GM12878 (cell line): Measurements from ENCODE around the gene CTNNA2. TPM values are rescaled to one million over a fixed set of nuclear protein-coding genes. Genes with fewer than 3 reads are reported as not detected.

Experiments
- ATAC-seq: fragments of 200-7000 bp; cut with Tn5 transposase; 3 replicates; pipeline ENCODE4 v1.9.1; 2020; ENCODE audit warnings: mild to moderate bottlenecking, moderate library complexity
- BruUV-seq: library from RNA; stranded (reverse); fragments of 400-500 nt; replicated peaks from 2 replicates; lab custom pipeline; 2021; lab: Mats Ljungman, UMichigan
- CTCF ChIA-PET: fragments of 300-600 bp; sonication (Branson Sonifier 250); formaldehyde crosslinking; extraction: SDS; loops from one replicate; lab custom pipeline; 2021; ENCODE audit warnings: inconsistent platforms; lab: Yijun Ruan, JAX
- POLR2A ChIA-PET: fragments of 350-600 bp; formaldehyde crosslinking; extraction: SDS; loops from one replicate; lab custom pipeline; 2021; ENCODE audit warnings: inconsistent platforms; lab: Charles Lee
- RAD21 ChIA-PET: fragments of 300-600 bp; sonication (Branson Sonifier 250); formaldehyde crosslinking; loops from one replicate; lab custom pipeline; 2023; ENCODE audit warnings: antibody characterized with exemption; ENCODE audit not compliant: unreplicated experiment; lab: Charles Lee
- SMC1A ChIA-PET: fragments of 300-600 bp; sonication (Branson Sonifier 250); formaldehyde crosslinking; loops from one replicate; lab custom pipeline; 2023; ENCODE audit not compliant: unreplicated experiment, uncharacterized antibody; lab: Charles Lee
- DNase-seq: peaks from one replicate; pipeline ENCODE4 v3.0.0-alpha.2; 2011; ENCODE audit warnings: low read depth, low spot score
- FAIRE-seq: peaks from 3 replicates; lab custom pipeline; 2011; peaks lifted over from hg19 to GRCh38; lab: Jason Lieb, UNC
- H2AFZ ChIP-seq: 2 replicates; pipeline ENCODE4 v1.6.0; 2011; ENCODE audit warnings: low read depth, low read length, control low read depth; ENCODE audit not compliant: control insufficient read depth
- H3K27ac ChIP-seq: 2 replicates; pipeline ENCODE4 v1.5.1; 2011; ENCODE audit warnings: control low read depth; ENCODE audit not compliant: control insufficient read depth, insufficient read depth
- H3K27me3 ChIP-seq, 2 experiments: replicated peaks in 1 of 2; 2 replicates each; pipeline versions ENCODE4 v1.6.0 to v1.6.1; 2011; ENCODE audit warnings: low read length in 1 of 2; ENCODE audit not compliant: control insufficient read depth in 2 of 2, insufficient read depth in 2 of 2
- H3K36me3 ChIP-seq, 2 experiments: 2 replicates each; pipeline ENCODE4 v1.5.1; 2011; ENCODE audit warnings: low read length in 1 of 2; ENCODE audit not compliant: control insufficient read depth in 2 of 2, insufficient read depth in 2 of 2
- H3K4me1 ChIP-seq: 2 replicates; pipeline ENCODE4 v1.6.1; 2011; ENCODE audit warnings: mild to moderate bottlenecking, low read length, moderate library complexity, mixed read lengths; ENCODE audit not compliant: control insufficient read depth, insufficient read depth
- H3K4me2 ChIP-seq: 2 replicates; pipeline ENCODE4 v1.6.0; 2011; ENCODE audit warnings: control low read depth; ENCODE audit not compliant: control insufficient read depth, insufficient read depth
- H3K4me3 ChIP-seq: fragments of 200-600 bp; sonication (generic); 2 replicates; pipeline ENCODE4 v1.5.1; 2016
- H3K79me2 ChIP-seq: 2 replicates; pipeline ENCODE4 v1.6.0; 2011; ENCODE audit warnings: low read length; ENCODE audit not compliant: control insufficient read depth, insufficient read depth
- H3K9ac ChIP-seq: 2 replicates; pipeline ENCODE4 v1.8.0; 2011; ENCODE audit warnings: low read length, control low read depth, mixed read lengths; ENCODE audit not compliant: control insufficient read depth, insufficient read depth
- H3K9me3 ChIP-seq: replicated peaks from 3 replicates; pipeline ENCODE4 v1.5.1; 2011; ENCODE audit warnings: mild to moderate bottlenecking, low read length; ENCODE audit not compliant: control insufficient read depth, insufficient read depth
- H4K20me1 ChIP-seq: 2 replicates; pipeline ENCODE4 v1.6.0; 2011; ENCODE audit not compliant: control insufficient read depth, insufficient read depth
- CBX3 ChIP-seq: fragments of 200-600 bp; sonication (generic); IDR thresholded peaks from 2 replicates; pipeline ENCODE4 v1.6.1; 2016; ENCODE audit warnings: low read depth, borderline replicate concordance
- EED ChIP-seq: sonication (generic); IDR thresholded peaks from 2 replicates; pipeline ENCODE4 v1.6.1; 2016; ENCODE audit warnings: antibody characterized with exemption, low read depth
- ETV6 ChIP-seq, 2 experiments: fragments of 450-650 bp in 1 of 2; IDR thresholded peaks in 1 of 2; conservative IDR thresholded peaks in 1 of 2; 2 replicates each; pipeline ENCODE4 v1.6.1; 2014; ENCODE audit warnings: antibody characterized with exemption in 1 of 2, borderline replicate concordance in 1 of 2, low read depth in 1 of 2, mild to moderate bottlenecking in 1 of 2, moderate library complexity in 1 of 2
- EZH2 ChIP-seq: IDR thresholded peaks from 2 replicates; pipeline ENCODE4 v1.6.1; 2012; ENCODE audit warnings: low read depth, mild to moderate bottlenecking, control low read depth, inconsistent platforms, low read length, borderline replicate concordance; ENCODE audit not compliant: control insufficient read depth
- FOXM1 ChIP-seq: IDR thresholded peaks from 2 replicates; pipeline ENCODE4 v1.6.1; 2012; ENCODE audit warnings: low read depth, mild to moderate bottlenecking, inconsistent platforms, low read length, moderate library complexity
- NFYA ChIP-seq: IDR thresholded peaks from 2 replicates; pipeline ENCODE4 v1.6.1; 2011; ENCODE audit warnings: low read depth, mild to moderate bottlenecking, low read length, improper control_type of control experiment, borderline replicate concordance
- SMARCA5 ChIP-seq: fragments of 450-650 bp; IDR thresholded peaks from 2 replicates; pipeline ENCODE4 v1.6.1; 2017; ENCODE audit warnings: mild to moderate bottlenecking
- SMC3 ChIP-seq: IDR thresholded peaks from 2 replicates; pipeline ENCODE4 v1.6.1; 2011; ENCODE audit warnings: low read length, improper control_type of control experiment, borderline replicate concordance
- SP1 ChIP-seq: IDR thresholded peaks from one replicate; pipeline ENCODE4 v1.6.1; 2011; ENCODE audit warnings: low read depth, low read length
- ZBED1 ChIP-seq: IDR thresholded peaks from 2 replicates; pipeline ENCODE4 v1.6.1; 2016; ENCODE audit warnings: borderline replicate concordance
- ZNF274 ChIP-seq: IDR thresholded peaks from one replicate; pipeline ENCODE4 v1.8.0; 2011; ENCODE audit not compliant: insufficient read length, insufficient read depth
- WGBS: methylation state at CpG from one replicate; pipeline ENCODE4 v1.1.6; 2016; ENCODE audit warnings: low lambda C conversion rate; ENCODE audit not compliant: insufficient replicate concordance, insufficient coverage; ENCODE audit errors: missing lambda C conversion rate; 5-methylcytosine and 5-hydroxymethylcytosine counted together
- in situ Hi-C: fragments of 300-500 bp; cut with MboI; formaldehyde crosslinking; loops from 9 replicates; pipeline ENCODE4 v1.14.3; 2018; ENCODE audit warnings: mixed read lengths
- intact Hi-C: fragments of 100-400 bp; cut with micrococcal nuclease; formaldehyde crosslinking; loops from one replicate; pipeline ENCODE4 v1.14.2; 2022; ENCODE audit not compliant: unreplicated experiment
- polyA plus RNA-seq, 11 experiments: library from polyadenylated mRNA; depleted of rRNA in 4 of 11; unstranded in 6 of 11; stranded (reverse) in 5 of 11; fragments of >200 nt; fragmentation: Nextera tagmentation in 4 of 11; fragmentation: Illumina TruSeq in 1 of 11; extraction: Ambion mirVana in 4 of 11; extraction: Trizol in 1 of 11; gene quantifications; 1 replicate in 1 of 11; 2 replicates in 10 of 11; pipeline versions ENCODE4 v1.2.1 to v1.2.3, GENCODE V29; 2011 to 2016; ENCODE audit warnings: inconsistent platforms in 2 of 11, missing spikeins in 2 of 11, low read depth in 1 of 11
- total RNA-seq, 4 experiments: library from RNA; depleted of rRNA in 3 of 4; stranded (reverse); fragments of >200 nt in 3 of 4; fragmentation: Illumina TruSeq in 1 of 4; extraction: Trizol in 1 of 4; gene quantifications; 2 replicates each; pipeline versions ENCODE4 v1.2.1 to v1.2.3, GENCODE V29; 2013 to 2021
- TF ChIP-seq, protein P1 (sequence below): fragments of 450-650 bp; IDR thresholded peaks from 2 replicates; pipeline ENCODE4 v1.6.1; 2016; ENCODE audit warnings: mild to moderate bottlenecking, moderate library complexity, borderline replicate concordance
- TF ChIP-seq, protein P2 (sequence below): fragments of 450-650 bp; IDR thresholded peaks from 2 replicates; pipeline ENCODE4 v1.6.1; 2017; ENCODE audit warnings: low read depth, mild to moderate bottlenecking, moderate library complexity
- TF ChIP-seq, protein P3 (sequence below): IDR thresholded peaks from 2 replicates; pipeline ENCODE4 v1.6.1; 2011; ENCODE audit warnings: borderline replicate concordance, low read depth, mild to moderate bottlenecking, moderate library complexity, low read length; ENCODE audit not compliant: insufficient read depth, poor library complexity, severe bottlenecking

The CTNNA2 gene
- total and polyA plus RNA-seq, 10 of the 15 experiments (the other 5 are each of a cell fraction or from before 2014, with no cell fraction given): 2.4 to 36.2 (median 6.6) TPM

DNA sequence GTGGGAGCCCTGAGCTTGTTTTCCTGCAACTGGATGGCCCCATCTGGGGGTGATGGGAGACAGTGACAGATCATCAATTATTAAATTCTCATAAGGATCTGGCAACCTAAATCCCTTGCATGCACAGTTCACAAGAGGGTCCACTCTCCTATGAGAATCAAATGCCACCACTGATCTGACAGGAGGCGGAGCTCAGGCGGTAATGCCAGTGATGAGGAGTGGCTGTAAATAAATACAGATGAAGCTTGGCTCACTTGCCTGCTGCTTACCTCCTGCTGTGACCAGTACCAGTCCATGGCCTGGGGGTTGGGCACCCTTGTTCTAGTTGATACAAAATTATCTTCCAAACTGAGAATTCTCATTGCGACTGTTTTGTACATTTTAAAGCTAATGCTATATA lies 258.6 kb downstream of the CTNNA2 start:
- WGBS: 30% methylated on average over 3 of the region's 3 CpGs
- H3K36me3 ChIP-seq: no peaks in the 10 kb centered on the region
- in situ Hi-C loops: no loop called here
- no peak overlapping the region for H3K27ac ChIP-seq
- DNase-seq (no peak), ATAC-seq (no peak), FAIRE-seq (no peak)
- no peak overlapping the region for H2AFZ ChIP-seq
- BruUV-seq: no TSS peak
- no peaks in the 10 kb centered on the region for H3K4me1 ChIP-seq
- SMC1A ChIA-PET: interaction anchor here (1.4 kb wide), 1 partner anchor 32 kb away, joined by 3 read pairs; no protein-coding TSS in a partner anchor
- H3K27me3 ChIP-seq: no peaks in the 10 kb centered on the region
- H3K4me3 ChIP-seq: no peak overlapping the region
- RAD21 ChIA-PET: no interaction called here
- CTCF ChIA-PET: no interaction called here
- POLR2A ChIA-PET: no interaction called here
- intact Hi-C loops: no loop called here
- H4K20me1 ChIP-seq: no peaks in the 10 kb centered on the region
- no peaks in the 10 kb centered on the region for H3K9me3 ChIP-seq
- no peaks in the 10 kb centered on the region for H3K79me2 ChIP-seq
- H3K9ac ChIP-seq: no peak overlapping the region
- H3K4me2 ChIP-seq: no peak overlapping the region
- TF ChIP-seq SMARCA5 (no peak), ZNF274 (no peak), FOXM1 (no peak), CBX3 (no peak), ZBED1 (no peak), SP1 (no peak), SMC3 (no peak), EED (no peak), NFYA (no peak), ETV6 (conservative IDR thresholded peaks at IDR 0.05 in 1 of 2, IDR thresholded peaks at IDR 0.05 in 1 of 2; ENCODE audit: borderline replicate concordance in 1 of 2, low read depth in 1 of 2) (no peak), EZH2 (no peak)
- TF ChIP-seq, protein P1, sequence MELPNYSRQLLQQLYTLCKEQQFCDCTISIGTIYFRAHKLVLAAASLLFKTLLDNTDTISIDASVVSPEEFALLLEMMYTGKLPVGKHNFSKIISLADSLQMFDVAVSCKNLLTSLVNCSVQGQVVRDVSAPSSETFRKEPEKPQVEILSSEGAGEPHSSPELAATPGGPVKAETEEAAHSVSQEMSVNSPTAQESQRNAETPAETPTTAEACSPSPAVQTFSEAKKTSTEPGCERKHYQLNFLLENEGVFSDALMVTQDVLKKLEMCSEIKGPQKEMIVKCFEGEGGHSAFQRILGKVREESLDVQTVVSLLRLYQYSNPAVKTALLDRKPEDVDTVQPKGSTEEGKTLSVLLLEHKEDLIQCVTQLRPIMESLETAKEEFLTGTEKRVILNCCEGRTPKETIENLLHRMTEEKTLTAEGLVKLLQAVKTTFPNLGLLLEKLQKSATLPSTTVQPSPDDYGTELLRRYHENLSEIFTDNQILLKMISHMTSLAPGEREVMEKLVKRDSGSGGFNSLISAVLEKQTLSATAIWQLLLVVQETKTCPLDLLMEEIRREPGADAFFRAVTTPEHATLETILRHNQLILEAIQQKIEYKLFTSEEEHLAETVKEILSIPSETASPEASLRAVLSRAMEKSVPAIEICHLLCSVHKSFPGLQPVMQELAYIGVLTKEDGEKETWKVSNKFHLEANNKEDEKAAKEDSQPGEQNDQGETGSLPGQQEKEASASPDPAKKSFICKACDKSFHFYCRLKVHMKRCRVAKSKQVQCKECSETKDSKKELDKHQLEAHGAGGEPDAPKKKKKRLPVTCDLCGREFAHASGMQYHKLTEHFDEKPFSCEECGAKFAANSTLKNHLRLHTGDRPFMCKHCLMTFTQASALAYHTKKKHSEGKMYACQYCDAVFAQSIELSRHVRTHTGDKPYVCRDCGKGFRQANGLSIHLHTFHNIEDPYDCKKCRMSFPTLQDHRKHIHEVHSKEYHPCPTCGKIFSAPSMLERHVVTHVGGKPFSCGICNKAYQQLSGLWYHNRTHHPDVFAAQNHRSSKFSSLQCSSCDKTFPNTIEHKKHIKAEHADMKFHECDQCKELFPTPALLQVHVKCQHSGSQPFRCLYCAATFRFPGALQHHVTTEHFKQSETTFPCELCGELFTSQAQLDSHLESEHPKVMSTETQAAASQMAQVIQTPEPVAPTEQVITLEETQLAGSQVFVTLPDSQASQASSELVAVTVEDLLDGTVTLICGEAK: no peak
- TF ChIP-seq, protein P2, sequence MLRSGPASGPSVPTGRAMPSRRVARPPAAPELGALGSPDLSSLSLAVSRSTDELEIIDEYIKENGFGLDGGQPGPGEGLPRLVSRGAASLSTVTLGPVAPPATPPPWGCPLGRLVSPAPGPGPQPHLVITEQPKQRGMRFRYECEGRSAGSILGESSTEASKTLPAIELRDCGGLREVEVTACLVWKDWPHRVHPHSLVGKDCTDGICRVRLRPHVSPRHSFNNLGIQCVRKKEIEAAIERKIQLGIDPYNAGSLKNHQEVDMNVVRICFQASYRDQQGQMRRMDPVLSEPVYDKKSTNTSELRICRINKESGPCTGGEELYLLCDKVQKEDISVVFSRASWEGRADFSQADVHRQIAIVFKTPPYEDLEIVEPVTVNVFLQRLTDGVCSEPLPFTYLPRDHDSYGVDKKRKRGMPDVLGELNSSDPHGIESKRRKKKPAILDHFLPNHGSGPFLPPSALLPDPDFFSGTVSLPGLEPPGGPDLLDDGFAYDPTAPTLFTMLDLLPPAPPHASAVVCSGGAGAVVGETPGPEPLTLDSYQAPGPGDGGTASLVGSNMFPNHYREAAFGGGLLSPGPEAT: no peak
- TF ChIP-seq, protein P3, sequence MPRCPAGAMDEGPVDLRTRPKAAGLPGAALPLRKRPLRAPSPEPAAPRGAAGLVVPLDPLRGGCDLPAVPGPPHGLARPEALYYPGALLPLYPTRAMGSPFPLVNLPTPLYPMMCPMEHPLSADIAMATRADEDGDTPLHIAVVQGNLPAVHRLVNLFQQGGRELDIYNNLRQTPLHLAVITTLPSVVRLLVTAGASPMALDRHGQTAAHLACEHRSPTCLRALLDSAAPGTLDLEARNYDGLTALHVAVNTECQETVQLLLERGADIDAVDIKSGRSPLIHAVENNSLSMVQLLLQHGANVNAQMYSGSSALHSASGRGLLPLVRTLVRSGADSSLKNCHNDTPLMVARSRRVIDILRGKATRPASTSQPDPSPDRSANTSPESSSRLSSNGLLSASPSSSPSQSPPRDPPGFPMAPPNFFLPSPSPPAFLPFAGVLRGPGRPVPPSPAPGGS: no peak
